Stimulated activated CD4-positive, alpha-beta T cell treated with anti-CD3 and anti-CD28 coated beads, Interleukin-1b, Interleukin-23, amount 100 ng/mL, for 4 hours (primary cell): Measurements from ENCODE around the gene MRPL44.
"Not testable (repeated sequence)": the region's sequence is repeated elsewhere in the genome, so short reads cannot be mapped to it uniquely, and the experiment has no call there.

ENCODE experiments used
- DNase-seq, 2 donors: peaks; one replicate each; pipeline ENCODE4 v3.0.0-alpha.2; 2020; ENCODE audit warnings: low read depth in 2 of 2

The MRPL44 gene

GRCh38 chr2:223936862-223937326 lies 20.4 kb upstream of the MRPL44 start:
- DNase-seq, result no peak

DNA sequence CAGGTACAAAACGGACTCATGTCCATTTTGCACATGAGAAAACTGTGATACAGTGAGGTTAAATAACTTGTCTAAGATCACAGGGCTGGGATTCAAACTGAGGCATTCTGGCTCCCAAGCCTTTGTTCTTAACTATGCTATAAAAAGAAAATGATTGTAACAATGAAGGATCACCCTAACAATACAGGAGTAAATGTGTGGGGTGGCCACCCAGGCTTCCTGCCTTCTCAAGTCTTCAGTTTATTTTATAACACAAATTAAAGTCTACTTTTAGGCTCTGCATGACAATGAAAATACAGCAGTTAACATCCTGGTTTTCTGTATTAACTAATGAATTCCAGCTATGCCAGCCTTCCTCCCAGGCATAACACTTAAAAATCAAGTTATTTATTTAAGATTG lies 19.7 kb upstream of the MRPL44 start:
- no peak for DNase-seq

GRCh38 chr2:223939438-223939837 lies 17.8 kb upstream of the MRPL44 start:
- DNase-seq, result not testable (repeated sequence)

GRCh38 chr2:223941579-223942277 lies 15.5 kb upstream of the MRPL44 start:
- peak; percentile 32 to 39 for DNase-seq

GRCh38 chr2:223943135-223943534 lies 14.1 kb upstream of the MRPL44 start:
- DNase-seq, result no peak

DNA sequence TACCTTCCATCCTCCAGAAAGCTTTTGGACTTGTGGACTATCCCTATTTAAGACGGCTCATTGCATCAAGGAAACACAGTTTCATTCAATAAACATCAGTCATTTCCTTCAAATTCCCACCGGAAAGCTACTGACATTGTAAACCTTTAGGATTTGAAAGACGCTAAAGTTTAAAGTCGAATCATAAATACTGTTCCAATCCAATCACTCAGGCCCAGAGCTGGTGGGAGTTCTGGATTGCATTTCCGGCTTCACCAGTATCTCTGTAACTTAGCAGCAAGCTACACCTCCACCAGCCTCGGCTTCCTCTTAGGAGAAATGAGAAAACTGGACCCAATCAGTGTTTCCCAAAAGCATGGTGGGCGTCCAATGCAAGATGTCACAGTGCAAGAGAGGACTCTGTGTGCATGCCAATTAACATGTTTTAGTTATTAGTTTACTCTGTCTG lies 13.7 kb upstream of the MRPL44 start:
- no peak for DNase-seq

DNA sequence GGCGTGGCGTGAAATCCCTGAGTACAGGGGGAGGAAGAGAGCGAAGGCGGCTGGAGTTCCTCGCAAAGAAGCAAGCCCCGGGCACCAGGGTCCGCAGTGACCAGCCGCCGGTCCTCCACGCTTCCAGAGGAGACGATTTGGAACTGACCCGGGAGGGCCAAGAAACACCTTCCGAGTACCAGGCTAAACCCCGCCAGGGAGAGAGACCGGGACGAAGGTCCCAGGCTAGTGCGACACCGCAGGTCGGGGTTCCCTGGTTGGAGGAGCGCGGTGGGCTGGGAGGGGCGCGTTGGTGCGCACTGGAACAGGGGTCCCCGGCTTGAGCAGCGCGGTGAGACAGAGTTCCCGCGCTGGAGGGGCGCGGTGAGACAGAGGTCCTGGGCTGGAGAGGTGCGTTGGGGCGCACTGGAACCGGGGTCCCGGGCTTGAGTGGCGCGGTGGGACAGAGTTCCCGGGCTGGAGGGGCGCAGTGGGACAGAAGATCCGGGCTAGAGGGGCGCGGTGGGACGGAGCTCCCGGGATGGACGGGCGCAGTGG lies 13.0 kb upstream of the MRPL44 start:
- peak in 1 of 2 donors; percentile 32 for DNase-seq

DNA sequence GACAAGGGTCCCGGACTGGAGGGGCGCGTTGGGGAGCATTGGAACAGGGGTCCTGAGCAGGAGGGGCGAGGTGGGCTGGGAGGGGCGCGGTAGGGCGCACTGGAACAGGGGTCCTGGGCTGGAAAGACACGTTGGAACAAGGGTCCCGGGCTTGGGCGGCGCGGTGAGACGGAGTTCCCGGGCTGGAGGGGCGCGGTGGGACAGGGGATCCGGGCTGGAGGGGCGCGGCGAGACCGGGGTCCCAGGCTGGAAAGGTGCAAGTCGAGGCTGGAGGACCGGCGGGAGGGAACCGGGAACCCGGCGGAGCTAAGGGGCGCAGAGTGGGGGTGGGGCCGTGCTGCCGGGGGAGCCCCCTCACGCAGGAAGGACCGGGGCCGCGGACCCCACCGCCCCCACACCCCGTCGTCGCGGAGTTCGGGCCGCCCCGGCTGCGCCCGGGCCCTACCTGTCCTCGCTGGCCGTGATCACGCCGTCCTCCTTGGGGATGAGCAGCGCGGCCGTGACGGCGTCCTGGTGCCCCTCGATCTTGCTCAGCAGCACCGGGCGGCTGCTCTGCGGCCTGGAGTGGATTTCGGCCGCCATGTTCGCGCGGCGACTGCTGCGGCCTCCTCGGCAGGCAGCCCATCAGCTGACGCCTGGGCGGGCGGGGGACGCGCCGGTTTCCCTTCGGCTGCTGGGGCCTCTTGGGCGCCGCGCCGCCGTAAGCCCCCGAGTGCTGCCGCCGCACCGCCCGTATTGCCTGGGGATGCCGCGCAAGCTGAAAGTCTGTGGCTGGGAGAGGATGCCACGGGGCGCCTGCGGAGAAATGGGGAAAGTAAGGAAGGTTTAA lies 12.3 kb upstream of the MRPL44 start, which contains the start of gene WDFY1:
Gene WDFY1 (minus strand): TSS at position 633 of the 829 bp plus-strand sequence. CDS start 51 bp downstream, at position 582.
- peak; percentile 62 to 76 for DNase-seq

GRCh38 chr2:223945755-223946154 lies 11.5 kb upstream of the MRPL44 start:
- DNase-seq, result no peak

GRCh38 chr2:223947711-223948205 lies 9.5 kb upstream of the MRPL44 start:
- DNase-seq, result no peak

DNA sequence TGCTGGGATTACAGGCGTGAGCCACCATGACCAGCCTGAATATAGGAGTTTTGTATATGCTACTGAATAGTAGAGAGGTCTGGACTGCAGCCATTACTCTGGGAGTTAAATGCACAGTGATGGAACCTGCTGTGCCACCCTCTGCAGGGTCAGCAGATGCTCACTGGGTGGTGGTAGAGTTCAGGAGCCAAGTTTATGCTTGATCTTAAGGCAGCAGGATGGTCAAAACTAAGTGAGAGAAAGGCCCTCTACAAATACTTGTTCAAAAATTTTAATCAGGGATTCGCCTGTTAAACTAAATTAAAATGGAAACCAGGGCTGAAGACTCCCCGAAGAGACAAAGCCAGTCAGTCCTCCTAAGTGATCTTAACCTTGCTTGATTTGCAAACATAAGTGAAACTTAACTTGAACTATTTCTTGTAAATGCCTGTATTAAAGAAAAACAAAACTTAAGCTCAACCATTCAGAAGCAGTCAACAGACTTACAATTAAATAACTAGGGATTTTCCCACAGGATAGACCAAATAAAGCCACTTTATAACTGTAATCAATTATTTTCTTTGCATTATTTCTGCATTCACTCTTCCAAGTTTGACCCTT lies 7.9 kb upstream of the MRPL44 start:
- no peak for DNase-seq

GRCh38 chr2:223950448-223951347 lies 6.6 kb upstream of the MRPL44 start:
- no peak for DNase-seq

GRCh38 chr2:223952280-223952968 lies 4.8 kb upstream of the MRPL44 start:
- no peak for DNase-seq

DNA sequence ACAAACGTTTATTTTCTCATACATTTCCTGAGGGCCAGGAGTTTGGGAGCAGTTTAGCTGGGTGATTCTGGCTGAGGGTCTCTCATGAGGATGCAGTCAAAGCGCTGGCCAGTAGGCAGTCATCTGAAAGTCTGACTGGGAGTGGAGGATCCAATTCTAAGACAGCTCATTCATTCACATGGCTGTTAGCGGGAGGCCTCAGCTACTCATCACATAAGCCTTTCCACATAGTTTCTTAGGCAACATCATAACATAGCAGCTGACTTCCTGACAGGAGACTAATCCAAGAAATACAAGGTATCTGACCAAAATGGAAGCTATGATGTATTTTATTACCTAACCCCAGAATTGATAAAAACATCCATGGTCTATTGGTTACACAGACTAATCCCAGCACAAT lies 2.9 kb upstream of the MRPL44 start:
- no peak for DNase-seq

GRCh38 chr2:223956300-223956699 lies 963 bp upstream of the MRPL44 start:
- no peak for DNase-seq

DNA sequence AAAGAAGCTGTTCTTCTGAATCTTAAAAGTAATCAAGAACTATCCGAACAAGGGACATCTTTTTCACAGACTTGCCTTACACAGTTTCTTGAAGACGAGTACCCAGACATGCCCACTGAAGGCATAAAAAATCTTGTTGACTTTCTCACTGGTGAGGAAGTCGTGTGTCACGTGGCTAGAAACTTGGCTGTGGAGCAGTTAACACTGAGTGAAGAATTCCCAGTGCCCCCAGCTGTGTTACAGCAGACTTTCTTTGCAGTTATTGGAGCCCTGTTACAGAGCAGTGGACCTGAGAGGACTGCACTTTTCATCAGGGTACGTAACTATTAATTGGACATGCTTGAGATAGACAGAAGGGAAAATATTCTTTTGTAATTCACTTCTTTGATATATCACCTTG lies 2.4 kb downstream of the MRPL44 start:
- no peak for DNase-seq

GRCh38 chr2:223967981-223968380 lies 10.7 kb downstream of the MRPL44 start:
- DNase-seq, result no peak

- DNase-seq, result no peak
Observed at GRCh38 chr2:223969315-223969714, 12.1 kb downstream of the MRPL44 start.

GRCh38 chr2:223969856-223970255 lies 12.6 kb downstream of the MRPL44 start:
- DNase-seq, result no peak
